HCT116 (cell line): ENCODE results near the gene LINGO1. TPM values are rescaled to one million over a fixed set of nuclear protein-coding genes. Genes with fewer than 3 reads are reported as not detected.

Experiments used
- ATAC-seq: fragments of 200-7000 bp; cut with Tn5 transposase; 2 replicates; pipeline ENCODE4 v1.9.1; 2020; ENCODE audit warnings: mild to moderate bottlenecking, moderate library complexity
- BruUV-seq: library from RNA; stranded (reverse); fragments of 400-500 nt; replicated peaks from 2 replicates; lab custom pipeline; 2021; lab: Mats Ljungman, UMichigan
- CTCF ChIA-PET: fragments of 300-600 bp; sonication (Branson Sonifier 250); formaldehyde crosslinking; loops from one replicate; lab custom pipeline; 2021; ENCODE audit warnings: antibody characterized with exemption; lab: Charles Lee
- POLR2A ChIA-PET: fragments of 300-600, 350-600 bp; sonication (Branson Sonifier 250); formaldehyde crosslinking; loops from one replicate; lab custom pipeline; 2021; ENCODE audit warnings: antibody characterized with exemption; lab: Charles Lee
- RAD21 ChIA-PET, 2 experiments: fragments of 300-600 bp; sonication (Branson Sonifier 250); formaldehyde crosslinking; loops; one replicate each; lab custom pipeline; 2023; ENCODE audit warnings: low total read pairs in 2 of 2; ENCODE audit not compliant: uncharacterized antibody in 2 of 2, unreplicated experiment in 2 of 2, low non-redundant PET in 1 of 2; lab: Charles Lee
- DNase-seq: peaks from one replicate; pipeline ENCODE4 v3.0.0-alpha.2; 2010; ENCODE audit warnings: low read depth, low spot score
- H2AFZ ChIP-seq: fragments of 200-600 bp; shearing (Covaris generic), sonication (generic); 2 replicates; pipeline ENCODE4 v1.6.1; 2017; ENCODE audit warnings: low read depth, mixed run types, mixed read lengths, antibody characterized with exemption, low read length; ENCODE audit not compliant: poor library complexity, severe bottlenecking
- H3K27ac ChIP-seq: 2 replicates; pipeline ENCODE4 v1.5.1; 2012; ENCODE audit warnings: low read depth, low read length
- H3K27me3 ChIP-seq: fragments of 200-600 bp; sonication (generic); 2 replicates; pipeline ENCODE4 v1.6.1; 2016; ENCODE audit warnings: mixed run types, low read length, mixed read lengths; ENCODE audit not compliant: insufficient read depth
- H3K36me3 ChIP-seq, 2 experiments: fragments of 200-500 bp in 1 of 2; fragments of 200-600 bp in 1 of 2; sonication (Bioruptor generic) in 1 of 2; sonication (generic) in 1 of 2; 2 replicates each; pipeline versions ENCODE4 v1.5.1 to v1.6.1; 2014 to 2016; ENCODE audit warnings: low read length in 2 of 2, inconsistent platforms in 1 of 2, mixed read lengths in 1 of 2, mixed run types in 1 of 2; ENCODE audit not compliant: insufficient read depth in 2 of 2, control insufficient read depth in 1 of 2
- H3K4me1 ChIP-seq, 2 experiments: fragments of 200-600 bp in 1 of 2; sonication (generic) in 1 of 2; 2 replicates each; pipeline versions ENCODE4 v1.5.1 to v1.6.1; 2012 to 2017; ENCODE audit warnings: low read length in 2 of 2, inconsistent platforms in 1 of 2, mild to moderate bottlenecking in 1 of 2, mixed read lengths in 1 of 2, mixed run types in 1 of 2, moderate library complexity in 1 of 2; ENCODE audit not compliant: insufficient read depth in 2 of 2, control insufficient read depth in 1 of 2
- H3K4me2 ChIP-seq: fragments of 200-600 bp; sonication (generic); 2 replicates; pipeline ENCODE4 v1.6.1; 2017; ENCODE audit warnings: mixed run types, low read length, mixed read lengths
- H3K4me3 ChIP-seq, 2 experiments: fragments of 200-600 bp in 1 of 2; sonication (generic) in 1 of 2; replicated peaks in 1 of 2; 2 replicates each; pipeline ENCODE4 v1.5.1; 2011 to 2016; ENCODE audit warnings: low read length in 2 of 2, control low read depth in 1 of 2, low read depth in 1 of 2, mild to moderate bottlenecking in 1 of 2, mixed read lengths in 1 of 2, mixed run types in 1 of 2
- H3K79me2 ChIP-seq: fragments of 200-600 bp; sonication (generic); 2 replicates; pipeline ENCODE4 v1.6.1; 2017; ENCODE audit warnings: mild to moderate bottlenecking, mixed run types, low read length, moderate library complexity, mixed read lengths; ENCODE audit not compliant: insufficient read depth
- H3K9ac ChIP-seq: fragments of 200-600 bp; sonication (generic); 2 replicates; pipeline ENCODE4 v1.6.1; 2016; ENCODE audit warnings: low read length, mixed read lengths
- H3K9me2 ChIP-seq: fragments of 200-600 bp; sonication (generic), shearing (Covaris generic); 2 replicates; pipeline ENCODE4 v1.6.1; 2017; ENCODE audit warnings: mixed run types, mild to moderate bottlenecking, moderate library complexity; ENCODE audit not compliant: insufficient read depth
- H3K9me3 ChIP-seq, 2 experiments: fragments of 200-500 bp in 1 of 2; fragments of 200-600 bp in 1 of 2; sonication (Bioruptor generic) in 1 of 2; sonication (generic) in 1 of 2; 2 replicates each; pipeline ENCODE4 v1.6.1; 2014 to 2017; ENCODE audit warnings: low read length in 2 of 2, mixed read lengths in 2 of 2, inconsistent platforms in 1 of 2, low read depth in 1 of 2, mild to moderate bottlenecking in 1 of 2, mixed run types in 1 of 2, moderate library complexity in 1 of 2; ENCODE audit not compliant: control insufficient read depth in 1 of 2, insufficient read depth in 1 of 2
- H4K20me1 ChIP-seq: fragments of 200-600 bp; sonication (generic), shearing (Covaris generic); 2 replicates; pipeline ENCODE4 v1.6.1; 2017; ENCODE audit warnings: mixed run types, mild to moderate bottlenecking, moderate library complexity; ENCODE audit not compliant: insufficient read depth
- ATF3 ChIP-seq: IDR thresholded peaks from 2 replicates; pipeline ENCODE4 v1.6.1; 2012
- CBX3 ChIP-seq: IDR thresholded peaks from 2 replicates; pipeline ENCODE4 v1.6.1; 2012; ENCODE audit warnings: low read depth
- CEBPB ChIP-seq: IDR thresholded peaks from 2 replicates; pipeline ENCODE4 v1.6.1; 2012; ENCODE audit warnings: low read depth
- CTCF ChIP-seq, 3 experiments: fragments of 200-600 bp in 1 of 3; sonication (generic) in 1 of 3; IDR thresholded peaks in 2 of 3; conservative IDR thresholded peaks in 1 of 3; 2 replicates each; pipeline ENCODE4 v1.5.1; 2012 to 2017; ENCODE audit warnings: low read depth in 2 of 3, low read length in 2 of 3, antibody characterized with exemption in 1 of 3, borderline replicate concordance in 1 of 3, control low read depth in 1 of 3, mild to moderate bottlenecking in 1 of 3, mixed read lengths in 1 of 3, mixed run types in 1 of 3, moderate library complexity in 1 of 3; ENCODE audit not compliant: insufficient read depth in 1 of 3
- EGR1 ChIP-seq: IDR thresholded peaks from 2 replicates; pipeline ENCODE4 v1.6.1; 2012; ENCODE audit warnings: low read depth
- ELF1 ChIP-seq: IDR thresholded peaks from 2 replicates; pipeline ENCODE4 v1.6.1; 2012; ENCODE audit warnings: low read depth, borderline replicate concordance
- EZH2 ChIP-seq: fragments of 200-600 bp; sonication (generic); IDR thresholded peaks from 2 replicates; pipeline ENCODE4 v1.6.1; 2017; ENCODE audit warnings: antibody characterized with exemption, mixed run types
- EZH2phosphoT487 ChIP-seq: fragments of 200-600 bp; IDR thresholded peaks from 2 replicates; pipeline ENCODE4 v1.6.1; 2018; ENCODE audit warnings: antibody characterized with exemption, borderline replicate concordance
- FOSL1 ChIP-seq: IDR thresholded peaks from 2 replicates; pipeline ENCODE4 v1.6.1; 2012; ENCODE audit warnings: low read depth
- JUND ChIP-seq: IDR thresholded peaks from 2 replicates; pipeline ENCODE4 v1.6.1; 2012
- MAX ChIP-seq: IDR thresholded peaks from 2 replicates; pipeline ENCODE4 v1.6.1; 2012
- POLR2A ChIP-seq: IDR thresholded peaks from 2 replicates; pipeline ENCODE4 v1.7.0; 2011; ENCODE audit warnings: borderline replicate concordance; ENCODE audit not compliant: insufficient read depth, insufficient read length; ENCODE audit errors: extremely low read depth
- POLR2AphosphoS5 ChIP-seq: IDR thresholded peaks from 2 replicates; pipeline ENCODE4 v1.6.1; 2011; ENCODE audit warnings: mild to moderate bottlenecking, low read depth, low read length, moderate library complexity
- SIN3A ChIP-seq: IDR thresholded peaks from 2 replicates; pipeline ENCODE4 v1.6.1; 2012; ENCODE audit warnings: low read depth
- SP1 ChIP-seq: IDR thresholded peaks from 2 replicates; pipeline ENCODE4 v1.6.1; 2012; ENCODE audit warnings: low read depth
- SRF ChIP-seq: IDR thresholded peaks from 2 replicates; pipeline ENCODE4 v1.6.1; 2012; ENCODE audit warnings: low read depth
- YY1 ChIP-seq: IDR thresholded peaks from 2 replicates; pipeline ENCODE4 v1.6.1; 2011; ENCODE audit warnings: low read length, low read depth, moderate library complexity, mild to moderate bottlenecking; ENCODE audit not compliant: insufficient replicate concordance; ENCODE audit errors: extremely low read depth
- ZFX ChIP-seq: fragments of 450-650 bp; IDR thresholded peaks from 2 replicates; pipeline ENCODE4 v1.6.1; 2017
- intact Hi-C: fragments of 100-400 bp; cut with micrococcal nuclease; formaldehyde crosslinking; loops from 2 replicates; pipeline ENCODE4 v1.10.0; 2022
- total RNA-seq: library from RNA; stranded (reverse); gene quantifications from one replicate; pipeline ENCODE4 v1.2.1, GENCODE V29; 2021; ENCODE audit not compliant: unreplicated experiment

LINGO1 gene
- total RNA-seq, 1 experiment from 2014 or later: 15.6 TPM

GRCh38 chr15:77666296-77666660 is 33.6 kb upstream of the LINGO1 start (continued):
- TF ChIP-seq MAX (no peak), CTCF (IDR thresholded peaks at IDR 0.05 in 2 of 3, conservative IDR thresholded peaks at IDR 0.05 in 1 of 3; ENCODE audit: borderline replicate concordance in 1 of 3, insufficient read depth in 1 of 3, low read depth in 2 of 3, low read length in 2 of 3) (no peak), ZFX (no peak), SIN3A (no peak), CBX3 (no peak), EZH2 (no peak)

GRCh38 chr15:77665530-77666295 is 33.0 kb upstream of the LINGO1 start:
- ChIA-PET RAD21 (no interaction called here), POLR2A (no interaction called here), CTCF (interaction anchor here (2.9 kb wide), 1 partner anchor 11 kb away, joined by 11 read pairs; no protein-coding TSS in a partner anchor)
- Histone ChIP-seq H3K79me2 (no peaks in the 10 kb centered on the region), H3K9ac (no peak overlapping the region), H3K4me3 (no peak overlapping the region), H3K27ac (no peak overlapping the region), H3K27me3 (peaks cover 8% of the 10 kb centered on the region), H3K9me3 (no peaks in the 10 kb centered on the region), H3K9me2 (no peaks in the 10 kb centered on the region), H3K4me1 (no peaks in the 10 kb centered on the region), H3K4me2 (no peak overlapping the region), H4K20me1 (no peaks in the 10 kb centered on the region), H2AFZ (no peak overlapping the region), H3K36me3 (no peaks in the 10 kb centered on the region)
- intact Hi-C loops: no loop called here
- BruUV-seq: no TSS peak
- ATAC-seq (no peak), DNase-seq (no peak)
- TF ChIP-seq CEBPB (no peak), POLR2AphosphoS5 (no peak), ZFX (no peak), FOSL1 (no peak), CTCF (IDR thresholded peaks at IDR 0.05 in 2 of 3, conservative IDR thresholded peaks at IDR 0.05 in 1 of 3; ENCODE audit: borderline replicate concordance in 1 of 3, insufficient read depth in 1 of 3, low read depth in 2 of 3, low read length in 2 of 3) (no peak), ELF1 (no peak), EZH2phosphoT487 (no peak), JUND (no peak), SIN3A (no peak), SRF (no peak), MAX (no peak), YY1 (no peak), ATF3 (no peak), SP1 (no peak), POLR2A (no peak), EGR1 (no peak)
